HG02970 (cell line): ENCODE data around the gene SCN4B.

Experiments
- ATAC-seq: cut with Tn5 transposase; IDR thresholded peaks from one replicate; pipeline ENCODE4 v1.9.1; 2021; ENCODE audit warnings: mild to moderate bottlenecking, moderate library complexity, moderate number of reproducible peaks; ENCODE audit not compliant: unreplicated experiment, low FRiP score

Gene SCN4B

DNA sequence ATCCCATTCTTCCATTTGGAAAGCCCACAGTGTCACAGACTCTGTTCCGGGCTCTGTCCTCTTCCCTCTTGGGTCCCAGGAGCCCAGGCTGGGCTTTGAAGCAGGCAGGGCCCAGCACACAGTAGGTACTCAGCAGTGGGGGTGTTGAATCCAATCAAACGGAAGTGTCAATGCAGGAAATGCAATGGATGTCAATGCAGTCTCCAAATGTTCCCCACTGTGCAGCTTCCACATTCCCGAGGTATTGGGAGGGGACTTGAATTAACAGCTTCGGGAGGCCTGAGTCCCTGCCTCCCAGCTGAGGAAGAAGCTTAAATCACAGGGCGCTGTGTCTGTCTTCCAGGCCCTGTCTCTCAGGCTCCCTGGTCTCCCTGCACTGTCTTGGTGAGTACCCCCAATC, 44.1 kb downstream of the SCN4B start:
- no peak for ATAC-seq

DNA sequence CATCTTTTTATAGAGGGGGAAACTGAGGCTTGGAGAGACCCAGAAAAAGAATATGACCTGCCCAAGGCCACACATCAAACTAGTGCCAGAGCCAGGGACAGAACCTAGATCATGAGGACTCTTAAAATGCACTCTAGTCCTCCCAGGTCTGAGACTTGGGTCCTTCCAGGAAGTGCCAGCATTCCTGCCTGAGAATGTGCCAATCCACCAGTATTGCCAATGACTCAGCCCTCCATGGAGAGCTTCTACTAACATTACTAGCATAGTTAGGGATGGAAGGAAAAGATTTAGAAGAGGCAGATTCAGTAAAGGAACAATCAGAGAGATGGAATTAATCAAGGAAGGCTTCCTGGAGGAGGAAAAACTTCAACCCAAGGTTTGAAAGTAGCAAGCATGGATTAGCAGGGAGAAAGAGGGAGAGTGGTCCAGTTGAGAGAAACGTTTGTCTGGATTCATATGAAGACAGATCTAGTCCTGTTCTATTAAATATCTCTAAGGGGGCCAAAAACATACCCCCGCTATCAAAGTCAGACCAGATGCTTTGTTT, 45.8 kb downstream of the SCN4B start:
- no peak for ATAC-seq

DNA sequence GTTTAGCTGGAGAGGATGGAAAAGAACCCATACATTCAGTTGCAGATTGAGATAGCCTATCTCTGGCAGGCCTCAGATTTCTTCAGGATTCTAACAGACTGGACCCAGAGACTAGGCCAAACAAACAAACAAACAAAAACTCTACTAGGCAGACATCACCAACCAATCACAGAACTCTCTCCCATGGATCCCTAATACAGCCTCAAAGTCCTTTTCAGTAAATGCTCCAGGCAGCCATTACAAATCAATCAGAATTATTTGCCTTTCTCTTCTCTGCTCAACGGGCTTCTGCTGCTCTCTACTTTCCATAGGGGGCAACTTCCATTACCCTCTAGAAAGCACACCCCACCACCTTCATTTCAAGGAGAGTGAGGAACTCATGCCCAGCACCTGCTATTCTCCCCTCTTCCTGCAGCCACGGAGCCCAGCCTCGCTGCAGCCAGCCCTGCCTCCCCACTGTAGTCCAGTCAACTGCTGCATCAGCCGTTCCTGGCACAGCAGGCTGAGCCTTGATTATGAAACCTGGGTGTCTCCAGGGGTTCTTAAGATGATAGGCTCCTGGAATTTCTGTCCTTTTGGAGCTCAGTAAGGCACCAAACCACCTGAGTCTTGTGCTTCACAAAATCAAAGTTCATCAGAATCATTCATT, 46.8 kb downstream of the SCN4B start:
- ATAC-seq: no peak

DNA sequence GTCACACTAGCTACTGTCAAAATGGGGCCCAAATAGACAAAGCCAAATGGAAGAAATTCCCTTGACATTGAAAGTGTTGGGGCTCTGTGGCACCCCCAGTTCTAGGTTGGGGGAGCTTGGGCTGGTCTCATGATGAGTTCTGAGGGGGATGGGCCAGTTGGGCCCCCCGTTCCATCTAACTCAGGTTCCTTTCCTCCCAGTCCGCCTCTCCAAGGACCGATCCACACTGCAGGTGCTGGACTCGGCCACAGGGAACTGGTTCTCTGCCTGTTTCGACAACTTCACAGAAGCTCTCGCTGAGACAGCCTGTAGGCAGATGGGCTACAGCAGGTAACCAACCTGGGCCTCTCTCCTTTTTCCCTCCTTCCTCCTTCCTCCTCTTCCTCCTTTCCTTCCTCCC, 48.1 kb downstream of the SCN4B start:
- ATAC-seq: no peak

DNA sequence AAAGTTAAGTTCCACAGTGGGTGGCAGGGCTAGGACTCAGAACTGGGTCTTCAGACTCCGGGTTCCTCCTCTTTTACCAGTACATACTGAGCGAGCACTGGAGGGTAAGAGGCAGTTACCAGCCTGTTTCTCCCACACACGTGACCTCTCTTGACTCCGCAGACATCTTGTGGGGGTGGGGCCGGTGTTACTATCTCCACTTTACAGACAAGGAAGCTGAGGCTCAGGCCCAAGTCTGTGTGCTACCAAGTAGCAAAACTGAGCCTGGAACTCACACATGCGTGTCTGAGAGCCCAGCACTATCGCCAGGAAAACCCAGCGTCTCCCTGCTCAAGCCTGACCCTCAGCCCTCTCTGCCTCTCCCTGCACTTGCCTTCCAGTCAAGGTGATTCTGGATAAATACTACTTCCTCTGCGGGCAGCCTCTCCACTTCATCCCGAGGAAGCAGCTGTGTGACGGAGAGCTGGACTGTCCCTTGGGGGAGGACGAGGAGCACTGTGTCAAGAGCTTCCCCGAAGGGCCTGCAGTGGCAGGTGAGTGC, 49.8 kb downstream of the SCN4B start:
- ATAC-seq: no peak

DNA sequence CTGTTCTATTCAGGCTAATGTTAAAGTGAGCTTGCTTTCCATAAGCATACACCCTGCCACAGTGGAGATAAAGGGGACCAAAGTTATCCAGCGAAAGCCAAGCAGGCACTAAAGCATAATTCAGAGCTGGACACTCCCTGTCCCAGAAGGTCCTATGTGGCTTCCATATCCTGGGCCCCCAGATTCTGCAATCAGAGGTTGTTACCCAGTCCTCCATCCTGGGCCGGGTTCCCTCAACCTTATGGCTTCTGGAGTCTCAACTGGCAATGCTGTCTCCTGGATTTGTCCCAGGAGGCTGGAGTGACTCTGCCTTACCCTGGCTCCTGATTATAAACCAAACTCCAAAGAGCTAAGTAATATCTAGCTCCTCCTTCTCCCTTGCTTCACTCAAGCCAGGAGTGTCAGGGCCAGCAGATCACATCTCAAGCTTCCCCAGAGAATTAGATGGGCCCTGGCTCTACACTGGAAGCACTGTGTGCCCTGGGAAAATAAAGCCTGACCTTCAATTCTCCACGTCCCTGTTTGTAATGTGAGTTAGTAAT, 51.9 kb downstream of the SCN4B start:
- no peak for ATAC-seq

DNA sequence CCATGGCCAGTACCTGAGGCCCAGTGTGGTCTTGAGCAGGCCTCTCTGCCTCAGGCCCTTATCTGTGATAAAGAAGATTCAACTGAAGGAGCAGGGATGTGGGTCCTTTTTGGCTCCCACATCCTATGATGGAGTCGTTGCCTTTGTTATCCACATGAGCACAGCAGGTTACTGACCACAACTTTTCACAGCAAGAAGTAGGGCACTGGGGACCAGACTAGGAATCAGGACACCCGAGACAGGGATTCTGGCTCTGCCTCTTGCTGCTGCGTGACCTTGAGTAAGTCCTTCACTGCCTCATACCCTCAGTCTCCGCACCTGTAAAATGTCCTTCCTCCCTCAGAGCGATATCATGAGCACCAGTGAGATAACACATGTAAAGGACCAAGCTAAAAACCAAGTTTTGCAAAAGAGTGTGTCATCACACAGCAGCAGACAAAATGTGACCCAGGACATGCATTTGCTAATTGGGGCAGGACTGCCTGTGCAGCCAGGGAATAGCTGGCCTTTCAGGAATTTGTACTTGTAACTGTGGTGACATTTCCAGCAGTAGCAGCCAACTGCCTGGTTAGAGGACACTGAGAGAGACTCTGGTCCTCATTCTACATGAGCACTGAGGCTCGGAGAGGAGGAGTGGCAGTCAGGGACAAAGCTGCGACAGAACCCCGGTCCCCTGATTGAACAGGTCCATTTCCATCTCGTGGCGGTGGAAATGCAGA, 52.6 kb downstream of the SCN4B start:
- ATAC-seq: no peak

DNA sequence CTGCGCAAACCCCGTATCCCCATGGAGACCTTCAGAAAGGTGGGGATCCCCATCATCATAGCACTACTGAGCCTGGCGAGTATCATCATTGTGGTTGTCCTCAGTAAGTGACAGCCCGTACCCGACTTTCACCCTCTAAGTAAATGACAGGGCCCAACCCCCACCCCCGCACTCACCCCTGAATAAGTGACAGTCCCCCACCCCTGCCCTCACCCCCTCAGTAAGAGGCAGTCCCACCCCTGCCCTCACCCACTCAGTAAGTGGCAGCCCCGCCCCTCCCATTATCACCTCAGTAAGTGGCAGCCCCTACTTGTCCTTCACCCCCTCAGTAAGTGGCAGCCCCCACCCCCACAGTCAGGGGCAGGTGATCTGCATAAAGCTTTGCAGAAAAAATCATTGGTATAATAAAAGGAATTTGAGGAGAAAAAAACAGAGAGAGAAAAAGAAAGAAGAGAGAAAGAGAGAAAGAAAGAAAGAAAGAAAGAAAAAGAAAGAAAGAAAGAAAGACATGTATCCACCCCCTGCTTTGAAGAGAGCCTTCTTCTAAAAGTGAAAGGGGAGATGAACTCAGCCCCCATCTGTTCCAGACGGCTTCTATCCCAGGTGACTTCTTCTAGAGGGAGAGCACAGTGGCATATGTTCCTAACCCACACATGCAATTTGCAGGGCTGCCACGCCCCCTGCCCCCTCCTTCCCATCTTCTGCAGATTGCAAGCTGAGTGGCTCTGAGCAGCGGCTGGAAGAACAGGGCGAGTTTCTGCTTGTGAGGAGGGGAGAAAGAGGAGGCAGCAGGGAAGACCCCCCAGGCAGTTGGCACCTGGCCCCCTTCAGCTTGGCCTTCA, 53.4 kb downstream of the SCN4B start:
- no peak for ATAC-seq

DNA sequence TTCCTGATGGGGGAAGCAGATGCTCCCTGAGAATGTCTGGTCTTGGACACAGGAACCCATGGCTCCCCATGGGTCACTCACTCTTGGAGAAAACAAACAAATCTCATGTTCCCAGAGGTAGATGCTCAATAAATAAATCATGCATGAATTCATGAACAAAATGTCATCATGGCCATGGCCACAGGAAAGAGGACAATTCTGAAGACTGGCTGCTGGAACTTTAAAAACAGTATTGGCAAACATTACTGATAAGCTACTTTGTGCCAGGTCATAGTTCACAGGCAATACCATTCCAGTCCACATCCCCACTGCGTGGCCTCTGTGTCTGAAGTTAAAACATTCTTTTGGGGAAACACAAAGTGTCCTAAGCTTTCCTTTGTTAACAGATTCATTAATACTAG, 56.7 kb downstream of the SCN4B start:
- no peak for ATAC-seq

DNA sequence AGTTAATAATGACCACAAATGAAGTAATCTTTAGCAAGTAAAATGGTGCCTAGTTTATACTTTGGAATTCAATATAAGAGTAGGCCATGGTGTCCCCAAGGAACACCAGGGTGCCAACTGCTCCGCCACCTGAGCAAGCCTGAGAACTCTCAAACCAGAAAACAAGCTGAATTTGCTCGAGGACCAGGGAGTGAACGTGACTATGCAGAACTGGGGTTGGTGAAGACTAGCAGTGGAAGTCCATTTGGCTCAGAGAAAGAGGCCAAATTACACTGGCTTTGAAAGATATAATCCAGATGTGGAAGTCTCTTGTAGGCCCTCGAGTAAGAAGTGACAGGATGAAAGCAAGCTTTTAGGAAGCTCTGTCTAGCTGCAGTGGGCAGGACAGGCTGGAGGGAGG, 57.1 kb downstream of the SCN4B start:
- ATAC-seq: no peak

DNA sequence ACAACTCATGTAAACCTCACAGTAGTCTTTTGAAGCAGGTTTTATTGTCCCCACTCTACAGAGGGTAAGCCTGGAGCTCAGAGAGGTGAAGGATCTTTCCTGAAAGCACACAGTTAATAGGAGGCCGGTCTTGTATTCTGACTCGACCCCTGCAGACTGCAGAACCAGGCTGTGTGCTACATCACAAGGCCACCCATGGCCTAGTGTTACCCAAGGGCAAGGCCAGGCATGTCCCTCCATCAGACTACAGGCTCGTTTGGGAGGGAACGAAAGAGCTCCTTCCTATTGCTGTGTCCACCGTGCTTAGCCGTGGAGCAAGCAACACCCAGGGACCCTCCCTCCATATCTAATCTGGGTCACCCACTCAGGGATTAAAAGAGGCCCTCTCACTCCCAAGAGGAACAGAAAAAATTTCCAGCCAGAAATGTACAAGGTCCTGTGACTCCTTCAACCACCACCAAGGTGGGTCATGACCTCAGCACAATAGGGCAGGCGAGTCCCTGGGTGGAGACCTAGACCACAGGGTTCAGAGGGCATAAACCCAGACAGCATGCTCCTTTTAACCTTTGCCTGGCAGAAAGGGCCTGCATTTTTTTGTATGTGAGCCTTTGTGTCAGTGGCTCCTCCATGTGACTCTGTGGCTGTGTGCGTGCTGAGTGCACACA, 59.6 kb downstream of the SCN4B start:
- ATAC-seq: no peak

DNA sequence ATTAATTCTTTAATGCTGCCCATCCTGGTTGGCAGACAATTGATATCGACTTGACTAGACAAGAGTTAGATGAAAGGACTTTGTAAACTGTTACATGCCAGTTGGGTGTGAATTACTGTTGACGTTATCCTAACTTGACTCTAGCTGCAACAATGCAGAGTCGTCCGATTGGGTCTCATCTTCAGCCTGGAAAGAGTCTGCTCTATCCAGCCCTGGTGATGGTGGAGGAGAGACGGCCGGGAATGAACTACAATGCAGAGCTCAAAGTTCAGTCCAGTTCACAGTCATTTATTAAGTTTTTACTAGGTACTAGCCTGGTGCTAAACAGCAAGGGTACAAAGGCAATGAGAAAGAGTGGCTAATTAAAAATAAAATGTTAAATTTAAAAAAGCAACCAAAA, 60.9 kb downstream of the SCN4B start:
- ATAC-seq: no peak

DNA sequence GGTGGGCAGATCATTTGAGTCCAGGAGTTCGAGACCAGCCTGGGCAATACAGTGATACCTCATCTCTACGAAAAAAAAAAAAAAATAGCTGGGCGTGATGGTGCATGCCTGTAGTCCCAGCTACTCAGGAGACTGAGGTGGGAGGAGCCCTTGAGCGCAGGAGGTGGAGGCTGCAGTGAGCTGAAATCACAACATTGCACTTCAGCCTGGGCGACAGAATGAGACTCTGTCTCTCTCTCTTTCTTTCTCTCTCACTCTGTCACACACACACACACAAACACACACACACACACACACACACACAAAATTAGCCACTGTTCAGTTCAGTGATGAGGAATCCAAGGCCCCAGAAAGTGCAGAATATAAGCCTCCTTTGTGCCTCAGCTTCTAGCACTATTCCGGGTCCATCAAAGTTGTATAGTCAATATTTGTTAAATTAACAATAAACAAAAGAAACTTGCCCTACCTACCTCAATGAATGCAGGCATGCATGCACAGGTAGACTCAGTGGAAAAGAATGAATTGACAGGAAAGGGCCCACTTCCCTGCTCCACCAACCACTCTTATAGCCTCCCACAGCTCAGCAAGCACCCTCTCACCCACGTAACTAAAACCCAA, 62.0 kb downstream of the SCN4B start:
- ATAC-seq: no peak

DNA sequence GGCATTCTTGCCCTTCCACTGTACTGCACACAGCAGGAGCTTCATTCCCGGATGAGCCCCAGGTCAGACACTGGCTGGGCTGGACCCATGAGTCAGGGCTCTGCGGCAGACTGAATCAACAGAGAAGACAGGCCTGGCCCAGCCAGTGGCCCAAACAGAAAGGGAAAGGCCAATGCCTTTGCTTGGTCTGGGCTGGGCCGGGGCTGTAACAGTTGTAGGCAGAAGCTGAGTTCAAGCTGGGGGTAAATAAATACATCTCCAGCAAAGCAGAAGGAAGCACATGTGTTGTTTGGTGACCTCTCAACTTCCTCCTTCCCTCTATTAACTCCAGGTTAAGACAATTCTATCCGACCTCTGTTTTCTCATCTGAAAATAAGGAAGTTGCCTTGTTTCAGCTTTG, 64.1 kb downstream of the SCN4B start:
- no peak for ATAC-seq

DNA sequence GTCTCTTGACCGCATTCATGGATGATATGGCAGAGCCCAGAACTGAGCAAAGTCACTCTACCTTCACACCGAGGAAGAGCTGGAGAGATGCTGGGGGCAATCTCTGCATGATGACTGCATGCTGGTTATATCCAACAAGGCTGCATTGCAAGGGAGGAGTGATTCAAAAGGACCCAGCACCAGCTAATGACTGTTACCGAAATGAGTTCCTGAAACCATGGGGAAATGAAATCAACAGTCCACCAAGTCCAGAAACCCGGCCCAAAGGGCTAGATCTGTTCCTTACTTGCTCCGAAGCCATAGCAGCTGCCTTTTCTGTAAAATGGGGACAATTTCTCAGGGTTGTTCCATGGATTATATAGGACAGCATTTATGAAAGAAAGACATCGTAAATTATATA, 64.7 kb downstream of the SCN4B start:
- no peak for ATAC-seq

DNA sequence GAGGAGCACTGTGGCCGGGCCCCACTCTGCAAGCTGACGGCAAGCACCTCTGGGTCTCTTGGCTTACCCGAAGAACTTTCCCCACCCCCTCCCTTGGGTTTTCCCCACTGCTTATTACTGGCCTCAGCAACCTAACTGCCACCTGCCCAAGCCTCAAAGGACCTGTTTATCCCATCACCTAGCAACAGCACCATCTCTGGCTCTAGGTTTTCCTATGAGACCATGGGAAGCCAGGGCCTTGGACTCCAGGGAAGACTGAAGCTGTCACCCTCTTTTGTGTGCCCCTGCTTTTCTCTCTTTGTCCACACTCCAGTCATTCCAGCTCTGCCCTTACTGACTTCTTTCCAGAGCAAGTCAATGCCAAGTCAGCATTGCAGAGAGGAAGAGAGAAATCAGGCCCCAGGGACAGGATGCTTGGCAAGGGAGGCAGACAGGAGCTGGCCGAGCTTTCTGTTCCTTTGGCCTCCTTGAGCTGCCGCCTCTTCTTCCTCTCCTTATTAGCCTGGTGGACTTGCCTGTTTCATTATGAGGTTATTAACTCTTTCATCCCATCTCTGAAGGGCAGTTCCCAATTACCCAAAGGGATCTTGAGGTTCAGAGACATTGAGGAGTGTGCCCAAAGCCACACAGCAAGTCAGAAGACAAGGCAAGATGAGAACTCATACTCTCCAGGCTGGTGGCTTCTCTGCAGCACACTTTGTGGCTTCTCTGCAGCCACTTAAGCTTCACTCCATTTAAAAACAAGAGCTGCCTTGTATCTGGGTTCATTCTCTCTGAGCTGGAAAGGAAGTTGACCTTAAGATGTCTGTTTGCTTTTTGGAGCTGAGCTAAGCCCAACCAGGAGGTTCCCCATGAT, 65.5 kb downstream of the SCN4B start, which contains the start of gene SMIM35:
Gene SMIM35, minus strand, starts transcription at position 51 of the 856 bp plus-strand sequence. CDS start 206 bp downstream, outside the sequence.
- ATAC-seq: no peak

DNA sequence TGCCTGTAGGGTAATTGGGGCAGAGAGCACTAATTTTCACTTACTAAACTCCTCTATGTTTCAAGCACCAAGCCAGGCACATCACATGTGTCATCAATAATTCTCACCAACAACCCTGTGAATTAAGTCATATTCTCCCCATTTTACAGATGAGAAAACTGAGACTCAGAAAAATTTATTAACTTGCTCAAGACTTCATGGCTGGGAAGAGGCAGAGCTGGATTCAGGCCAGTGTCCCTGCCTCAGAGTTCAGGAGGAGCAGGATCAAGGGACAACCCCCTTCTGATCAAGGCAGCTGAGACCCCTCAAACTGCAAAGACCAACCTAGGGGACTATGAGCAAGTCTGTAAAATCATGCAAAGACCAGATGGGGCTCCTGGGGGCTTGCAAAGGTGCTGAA, 68.0 kb downstream of the SCN4B start:
- no peak for ATAC-seq

DNA sequence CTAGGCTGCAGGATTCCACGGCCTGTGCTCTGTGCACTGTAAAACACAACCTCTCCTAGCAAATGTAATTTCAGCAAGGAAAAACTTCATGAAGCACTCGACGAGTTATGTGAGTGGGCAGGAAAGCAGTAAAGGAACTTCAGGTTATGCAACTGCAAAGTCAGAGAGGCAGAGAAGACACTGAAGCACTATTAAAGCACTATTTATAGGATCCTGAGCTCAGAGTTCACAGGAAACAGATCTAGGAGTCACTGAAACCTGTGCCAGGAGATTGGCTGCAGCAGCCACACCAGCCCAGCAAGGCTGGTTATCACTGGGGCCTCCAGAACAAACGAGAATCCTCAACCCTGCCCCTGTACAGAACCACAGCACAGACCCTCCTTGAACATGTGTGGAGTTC, 68.4 kb downstream of the SCN4B start:
- no peak for ATAC-seq
